ENCODE data around the gene NOL4L. TPM values are rescaled to one million over a fixed set of nuclear protein-coding genes. Genes with fewer than 3 reads are reported as not detected.

NOL4L gene
- polyA plus RNA-seq, 1 donor (not counting 4 experiments of a cell fraction or from before 2014, with no cell fraction given), result 1.0 TPM

GRCh38 chr20:32612351-32613191 lies 27.4 kb upstream of the NOL4L start:
- Histone ChIP-seq H3K27me3 (ENCODE audit: control insufficient read depth, extremely low read depth, insufficient read depth, low read length) (peaks cover 14% of the 10 kb centered on the region), H3K4me2 (ENCODE audit: control insufficient read depth, extremely low read depth, insufficient read depth, low read depth, low read length) (no peak overlapping the region), H3K4me1 (ENCODE audit: control insufficient read depth, extremely low read depth, insufficient read depth, low read length) (no peaks in the 10 kb centered on the region), H3K9ac (ENCODE audit: control insufficient read depth, extremely low read depth, insufficient read depth, low read length) (no peak overlapping the region), H3K36me3 (ENCODE audit: control insufficient read depth in 2 of 2, extremely low read depth in 1 of 2, insufficient read depth in 2 of 2, low read length in 2 of 2) (no peaks in the 10 kb centered on the region), H2AFZ (ENCODE audit: control insufficient read depth, low read length) (no peak overlapping the region), H3K27ac (ENCODE audit: control insufficient read depth, insufficient read depth, low read length) (no peak overlapping the region), H3K79me2 (ENCODE audit: control insufficient read depth, insufficient read depth, low read length) (no peaks in the 10 kb centered on the region), H4K20me1 (ENCODE audit: control insufficient read depth, extremely low read depth, insufficient read depth, low read length) (no peaks in the 10 kb centered on the region), H3K9me3 (ENCODE audit: control insufficient read depth, low read depth, low read length) (no peaks in the 10 kb centered on the region), H3K9me1 (ENCODE audit: control insufficient read depth, extremely low read depth, insufficient read depth, low read length) (no peaks in the 10 kb centered on the region), H3K4me3 (ENCODE audit: control insufficient read depth in 2 of 3, extremely low read depth in 1 of 3, insufficient read depth in 2 of 3, low read depth in 1 of 3, low read length in 3 of 3) (no peak overlapping the region)
- dilution Hi-C loops (cut with MboI; ENCODE audit: extremely low pct_ligation_motif_present, low sequenced_read_pairs), result no loop called here
- FAIRE-seq, result no peak
- no peak for DNase-seq (ENCODE audit: low read depth, low spot score)
- TF ChIP-seq CTCF (optimal IDR thresholded peaks at IDR 0.05 in 1 of 3, IDR thresholded peaks at IDR 0.05 in 1 of 3, conservative IDR thresholded peaks at IDR 0.05 in 1 of 3; ENCODE audit: extremely low read depth in 1 of 3, insufficient read depth in 2 of 3, low read length in 3 of 3), result no peak
- no peak for TF ChIP-seq EZH2 (IDR thresholded peaks at IDR 0.05; ENCODE audit: low read length)

GRCh38 chr20:32611868-32612267 lies 26.7 kb upstream of the NOL4L start:
- FAIRE-seq (no peak), DNase-seq (ENCODE audit: low read depth, low spot score) (no peak)
- H3K9ac ChIP-seq (ENCODE audit: control insufficient read depth, extremely low read depth, insufficient read depth, low read length), result no peak overlapping the region
- no peak overlapping the region for H3K4me2 ChIP-seq (ENCODE audit: control insufficient read depth, extremely low read depth, insufficient read depth, low read depth, low read length)
- H2AFZ ChIP-seq (ENCODE audit: control insufficient read depth, low read length), result no peak overlapping the region
- H3K36me3 ChIP-seq (ENCODE audit: control insufficient read depth in 2 of 2, extremely low read depth in 1 of 2, insufficient read depth in 2 of 2, low read length in 2 of 2), result no peaks in the 10 kb centered on the region
- no peaks in the 10 kb centered on the region for H4K20me1 ChIP-seq (ENCODE audit: control insufficient read depth, extremely low read depth, insufficient read depth, low read length)
- no peaks in the 10 kb centered on the region for H3K9me3 ChIP-seq (ENCODE audit: control insufficient read depth, low read depth, low read length)
- TF ChIP-seq CTCF (optimal IDR thresholded peaks at IDR 0.05 in 1 of 3, IDR thresholded peaks at IDR 0.05 in 1 of 3, conservative IDR thresholded peaks at IDR 0.05 in 1 of 3; ENCODE audit: extremely low read depth in 1 of 3, insufficient read depth in 2 of 3, low read length in 3 of 3) (no peak), EZH2 (IDR thresholded peaks at IDR 0.05; ENCODE audit: low read length) (no peak)
- dilution Hi-C loops (cut with MboI; ENCODE audit: extremely low pct_ligation_motif_present, low sequenced_read_pairs), result no loop called here
- H3K9me1 ChIP-seq (ENCODE audit: control insufficient read depth, extremely low read depth, insufficient read depth, low read length), result no peaks in the 10 kb centered on the region
- H3K27me3 ChIP-seq (ENCODE audit: control insufficient read depth, extremely low read depth, insufficient read depth, low read length), result peaks cover 20% of the 10 kb centered on the region
- no peaks in the 10 kb centered on the region for H3K4me1 ChIP-seq (ENCODE audit: control insufficient read depth, extremely low read depth, insufficient read depth, low read length)
- H3K4me3 ChIP-seq (ENCODE audit: control insufficient read depth in 2 of 3, extremely low read depth in 1 of 3, insufficient read depth in 2 of 3, low read depth in 1 of 3, low read length in 3 of 3), result no peak overlapping the region
- H3K79me2 ChIP-seq (ENCODE audit: control insufficient read depth, insufficient read depth, low read length), result no peaks in the 10 kb centered on the region
- no peak overlapping the region for H3K27ac ChIP-seq (ENCODE audit: control insufficient read depth, insufficient read depth, low read length)

Measured in keratinocyte (primary cell).